Ovary (tissue), 9 donors: Measurements from ENCODE around the gene FAM131C. TPM values are rescaled to one million over a fixed set of nuclear protein-coding genes. Genes with fewer than 3 reads are reported as not detected.
"Not testable (repeated sequence)": the region's sequence is repeated elsewhere in the genome, so short reads cannot be mapped to it uniquely, and the experiment has no call there.

Experiments used
- DNase-seq, 5 donors: peaks; one replicate each; pipeline ENCODE4 v3.0.0-alpha.2; 2019 to 2020
- H3K27ac ChIP-seq, 2 donors: fragments of 200-600 bp; one replicate each; pipeline versions ENCODE4 v1.5.1 to v1.8.0; 2019 to 2022
- H3K27me3 ChIP-seq: fragments of 200-600 bp; one replicate; pipeline ENCODE4 v1.8.0; 2022
- H3K36me3 ChIP-seq: fragments of 200-600 bp; sonication (generic); one replicate; pipeline ENCODE4 v1.5.1; 2019
- H3K4me1 ChIP-seq: one replicate; pipeline ENCODE4 v1.8.1; 2013; ENCODE audit warnings: mild to moderate bottlenecking, moderate library complexity; ENCODE audit not compliant: insufficient read depth
- H3K4me3 ChIP-seq: fragments of 200-600 bp; sonication (generic); one replicate; pipeline ENCODE4 v1.5.1; 2017
- H3K9me3 ChIP-seq, 2 donors: fragments of 200-600 bp in 1 of 2; sonication (generic) in 1 of 2; one replicate each; pipeline versions ENCODE4 v1.5.1 to v1.8.1; 2013 to 2019; ENCODE audit warnings: mild to moderate bottlenecking in 1 of 2, moderate library complexity in 1 of 2
- CTCF ChIP-seq, 3 donors: fragments of 450-650 bp in 2 of 3; fragments of 200-600 bp in 1 of 3; IDR thresholded peaks; one replicate each; pipeline versions ENCODE4 v1.5.1 to v1.8.0; 2016 to 2022; ENCODE audit warnings: antibody characterized with exemption in 3 of 3, mild to moderate bottlenecking in 1 of 3
- EP300 ChIP-seq: sonication (generic); formaldehyde crosslinking; IDR thresholded peaks from one replicate; pipeline ENCODE4 v1.6.1; 2017; ENCODE audit warnings: antibody characterized with exemption
- POLR2A ChIP-seq: fragments of 450-650 bp; IDR thresholded peaks from one replicate; pipeline ENCODE4 v1.6.1; 2017; ENCODE audit warnings: antibody characterized with exemption, mild to moderate bottlenecking, moderate library complexity
- WGBS, 3 donors: extraction: QIAGEN DNeasy Blood & Tissue Kit in 1 of 3; methylation state at CpG; one replicate each; pipeline versions ENCODE4 v1.1.5 to v1.1.7; 2013 to 2017; 5-methylcytosine and 5-hydroxymethylcytosine counted together
- intact Hi-C, 4 donors: fragments of 100-400 bp; cut with DNase I; formaldehyde crosslinking; loops; one replicate each; pipeline versions ENCODE4 v1.11.0 to v1.15.1; 2022 to 2023
- polyA plus RNA-seq, 2 donors: library from polyadenylated mRNA; stranded (reverse); fragments of 200-250 nt in 1 of 2; fragments of 350-450 nt in 1 of 2; fragmentation: Illumina TruSeq in 1 of 2; extraction: RNeasy Lipid Tissue Mini Kit (QIAGEN cat#74804) in 1 of 2; gene quantifications; one replicate each; pipeline ENCODE4 v1.2.3, GENCODE V29; 2013 to 2014
- total RNA-seq, 7 donors: library from RNA; depleted of rRNA in 2 of 7; stranded (reverse); fragments of >200 nt in 2 of 7; fragmentation: NEBNext Ultra II Directional in 3 of 7; extraction: Animal tissue kit (Norgen Biotek cat#: 25700) in 3 of 7; gene quantifications; one replicate each; pipeline versions ENCODE4 v1.1.0 to v1.2.4, GENCODE V29; 2016 to 2023
- donor health status: DM: no; HTN: no; CAD: no; lungs with moderate emphysema.
- donor health status: DM: no; HTN: no; CAD: no.
- donor health status: Bipolar disorder and iron deficiency.
- donor health status: DM: yes; HTN: yes; CAD: no.
- donor health status: DM: no; HTN: no; CAD: no.
- donor health status: DM: yes; HTN: yes; CAD: no.

The FAM131C gene
- total and polyA plus RNA-seq, 9 donors = 0.10 to 1.3 (median 0.30) TPM; not detected in 1

GRCh38 chr1:16043950-16044349 is 29.5 kb downstream of the FAM131C start:
- intact Hi-C loops = no loop called here
- H3K4me1 ChIP-seq = peaks cover 2% of the 10 kb centered on the region
- TF ChIP-seq POLR2A (no peak), CTCF (IDR thresholded peaks at IDR 0.05) (no peak), EP300 (no peak)
- H3K27me3 ChIP-seq = no peaks in the 10 kb centered on the region
- no peak overlapping the region for H3K4me3 ChIP-seq
- WGBS, 3 donors = 92 to 97% (median 92%) methylated on average over 5 of the region's 5 CpGs
- H3K36me3 ChIP-seq = no peaks in the 10 kb centered on the region
- peak in 1 of 5 donors; percentile 44 for DNase-seq
- H3K27ac ChIP-seq = peak overlapping the region in 1 of 2 donors; percentile 71
- no peaks in the 10 kb centered on the region for H3K9me3 ChIP-seq

GRCh38 chr1:16043521-16043920 is 29.9 kb downstream of the FAM131C start, which contains the start of gene CLCNKB:
Gene CLCNKB (plus strand): TSS chr1:16043782. CDS start chr1:16044493, 711 bp downstream.
- intact Hi-C loops = no loop called here
- DNase-seq = peak in 3 of 5 donors; percentile 64 to 72 (median 67)
- Histone ChIP-seq H3K4me3 (no peak within 1 kb of the TSS), H3K27ac (peak within 1 kb of the TSS in 1 of 2 donors; percentile 71), H3K4me1 (no peaks in the 10 kb centered on the region), H3K9me3 (no peaks in the 10 kb centered on the region), H3K36me3 (no peaks in the 10 kb centered on the region), H3K27me3 (no peaks in the 10 kb centered on the region)
- 20 to 35% (median 24%) methylated on average over 7 of the region's 7 CpGs for WGBS, 3 donors
- no peak for TF ChIP-seq CTCF (IDR thresholded peaks at IDR 0.05)
- no peak for TF ChIP-seq POLR2A
- TF ChIP-seq EP300 = no peak

GRCh38 chr1:16042654-16043053 is 30.8 kb downstream of the FAM131C start:
- not testable (repeated sequence) for H3K27ac ChIP-seq

GRCh38 chr1:16042096-16042495 is 31.4 kb downstream of the FAM131C start:
- Histone ChIP-seq H3K9me3 (no peaks in the 10 kb centered on the region), H3K27me3 (no peaks in the 10 kb centered on the region), H3K4me1 (no peaks in the 10 kb centered on the region), H3K4me3 (no peak overlapping the region), H3K36me3 (no peaks in the 10 kb centered on the region), H3K27ac (no peak overlapping the region)
- no peak for DNase-seq
- 84 to 94% (median 88%) methylated on average over 8 to 9 of the region's 9 CpGs for WGBS, 3 donors
- no peak for TF ChIP-seq CTCF (IDR thresholded peaks at IDR 0.05)
- no peak for TF ChIP-seq POLR2A
- no peak for TF ChIP-seq EP300
- intact Hi-C loops = no loop called here

More at GRCh38 chr1:16042654-16043053, 30.8 kb downstream of the FAM131C start:
- 79 to 82% (median 80%) methylated on average over 9 of the region's 9 CpGs for WGBS, 3 donors
- H3K4me3 ChIP-seq, H3K4me1 ChIP-seq, H3K36me3 ChIP-seq, DNase-seq, intact Hi-C loops, H3K27me3 ChIP-seq, H3K9me3 ChIP-seq: not testable (repeated sequence)

GRCh38 chr1:16041200-16041599 is 32.3 kb downstream of the FAM131C start:
- Histone ChIP-seq H3K36me3 (no peaks in the 10 kb centered on the region), H3K27ac (no peak overlapping the region), H3K4me1 (no peaks in the 10 kb centered on the region), H3K4me3 (no peak overlapping the region), H3K9me3 (no peaks in the 10 kb centered on the region), H3K27me3 (no peaks in the 10 kb centered on the region)
- no peak for DNase-seq
- TF ChIP-seq CTCF (IDR thresholded peaks at IDR 0.05) = no peak
- no peak for TF ChIP-seq EP300
- TF ChIP-seq POLR2A = no peak
- WGBS, 3 donors = 68 to 88% (median 73%) methylated on average over 8 of the region's 8 CpGs
- intact Hi-C loops = no loop called here

- intact Hi-C loops, H3K9me3 ChIP-seq, H3K36me3 ChIP-seq, H3K27ac ChIP-seq, H3K4me1 ChIP-seq, H3K27me3 ChIP-seq, DNase-seq, H3K4me3 ChIP-seq: not testable (repeated sequence)
- 58 to 70% (median 60%) methylated on average over 7 to 8 of the region's 8 CpGs for WGBS, 3 donors
Observed at GRCh38 chr1:16039871-16040270, 33.6 kb downstream of the FAM131C start.
